Iris pigment epithelial cell (primary cell): Measurements from ENCODE around the gene GRID1.

ENCODE experiments used
- DNase-seq: peaks from one replicate; pipeline ENCODE4 v3.0.0-alpha.2; 2011; ENCODE audit warnings: low read depth

The GRID1 gene

GRCh38 chr10:86292462-86293395, 73.9 kb downstream of the GRID1 start:
- DNase-seq, result no peak

GRCh38 chr10:86291616-86292340, 74.8 kb downstream of the GRID1 start:
- DNase-seq, result no peak

GRCh38 chr10:86290933-86291615, 75.5 kb downstream of the GRID1 start:
- DNase-seq, result no peak

- DNase-seq, result no peak
These were observed 77.1 kb downstream of the GRID1 start for GRCh38 chr10:86289577-86289868.

GRCh38 chr10:86288695-86289576, 77.7 kb downstream of the GRID1 start:
- no peak for DNase-seq

- no peak for DNase-seq
These were observed 78.5 kb downstream of the GRID1 start for GRCh38 chr10:86287966-86288579.

DNA sequence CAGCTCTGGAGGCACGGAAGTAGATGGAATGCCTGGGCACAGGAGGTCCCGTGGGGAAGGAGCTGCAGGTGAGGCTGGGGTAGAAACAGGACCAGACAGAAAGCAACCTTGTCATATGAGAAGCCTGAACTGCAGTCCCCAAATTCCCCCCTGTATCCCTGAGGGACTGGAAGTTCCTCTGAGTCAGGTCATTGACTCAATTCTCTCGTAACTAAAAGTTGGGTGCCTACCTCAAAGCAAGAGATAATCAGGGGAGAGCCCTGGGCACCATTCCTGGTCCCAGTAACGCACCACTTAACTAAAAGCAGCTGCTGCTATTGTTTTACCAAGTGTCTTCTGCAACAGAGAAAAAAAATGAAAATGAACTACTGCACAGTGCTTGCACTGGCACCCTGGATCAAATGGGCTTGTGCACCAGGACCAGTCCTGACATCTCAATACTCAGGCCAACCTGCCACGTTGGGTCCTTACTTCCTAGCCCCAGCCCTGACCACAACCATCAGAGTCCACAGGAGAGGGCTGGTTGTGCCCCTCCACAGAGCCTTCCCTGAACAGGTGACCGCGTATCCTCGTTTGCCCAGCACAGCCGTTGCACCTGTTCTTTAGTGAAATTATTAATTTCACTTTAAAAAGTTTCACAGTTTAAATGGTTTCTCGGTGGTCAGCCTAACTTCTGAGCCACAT, 79.3 kb downstream of the GRID1 start:
- DNase-seq, result no peak

DNA sequence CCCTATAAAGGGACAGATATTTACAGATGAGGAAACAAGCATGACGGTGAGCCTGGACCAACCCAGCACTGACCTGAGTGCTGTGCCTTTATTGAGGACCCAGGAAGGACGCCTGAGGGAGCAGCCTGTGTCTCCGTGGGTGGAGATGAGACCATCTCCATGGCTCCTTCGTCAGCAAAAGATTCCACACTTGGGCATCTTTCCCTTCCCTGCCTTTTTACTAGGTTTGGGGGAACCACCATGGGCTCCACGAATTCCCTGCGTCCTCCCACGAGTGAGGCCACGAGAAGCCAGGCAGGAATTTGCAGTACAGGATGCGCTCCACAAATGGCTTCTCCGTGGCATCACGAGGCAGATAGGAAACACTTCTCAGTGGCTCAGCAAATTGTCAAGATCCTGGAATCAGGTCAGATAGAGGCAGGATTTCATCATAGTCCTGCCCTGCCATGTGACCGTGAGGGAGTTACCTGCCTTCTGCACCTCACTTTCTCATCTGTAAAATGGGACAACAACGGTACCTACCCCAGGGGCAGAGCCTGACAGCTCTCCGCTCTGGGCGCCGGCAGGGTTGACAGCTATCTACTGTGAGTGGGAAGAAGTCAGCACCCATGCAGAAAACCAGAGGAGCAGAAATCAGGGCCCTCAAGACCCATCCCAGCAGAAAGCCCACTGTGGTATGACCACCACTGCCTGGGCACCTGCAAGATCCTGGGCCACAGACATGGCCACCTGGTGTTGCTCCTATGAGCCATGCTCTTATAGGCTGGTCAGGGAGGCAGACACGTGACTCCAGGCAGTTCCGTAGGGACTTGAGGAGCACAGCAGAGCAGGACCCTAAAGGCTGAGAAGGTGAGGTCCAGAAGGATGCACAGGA, 80.1 kb downstream of the GRID1 start:
- no peak for DNase-seq

DNA sequence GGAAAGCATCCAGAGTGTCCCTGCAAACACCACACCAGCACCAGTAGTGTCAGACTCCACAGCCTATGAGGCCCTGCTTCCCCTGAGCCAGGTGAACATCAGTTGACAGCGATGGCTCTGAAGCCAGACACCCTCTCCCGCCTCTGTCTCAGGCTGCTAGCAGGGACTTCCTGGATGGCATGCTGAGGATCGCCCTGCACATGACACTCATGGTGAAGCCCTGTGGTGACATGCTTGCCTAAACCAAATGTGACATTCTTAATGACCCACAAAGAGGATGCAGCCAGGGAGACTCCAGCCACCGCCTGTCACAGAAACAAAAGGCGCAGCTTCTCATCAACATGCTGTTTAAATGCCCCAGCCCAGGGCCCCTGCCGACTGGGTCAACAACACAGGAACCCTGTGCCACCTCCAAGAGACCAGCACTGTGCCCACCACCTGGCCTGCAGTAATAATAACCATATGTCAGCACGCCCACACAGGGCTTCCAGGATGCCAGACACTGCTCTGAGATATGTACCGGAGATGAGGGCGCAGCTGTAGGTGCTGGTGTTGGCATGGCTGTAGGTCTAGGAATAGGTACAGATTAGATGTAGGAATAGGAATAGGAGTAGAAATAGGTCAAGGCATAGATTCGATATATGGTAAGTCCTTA, 81.3 kb downstream of the GRID1 start:
- no peak for DNase-seq

- DNase-seq, result no peak
These were observed 82.1 kb downstream of the GRID1 start for GRCh38 chr10:86284355-86285105.

- DNase-seq, result no peak
These were observed 82.9 kb downstream of the GRID1 start for GRCh38 chr10:86283466-86284287.

GRCh38 chr10:86282664-86283465, 83.7 kb downstream of the GRID1 start:
- DNase-seq, result no peak

DNA sequence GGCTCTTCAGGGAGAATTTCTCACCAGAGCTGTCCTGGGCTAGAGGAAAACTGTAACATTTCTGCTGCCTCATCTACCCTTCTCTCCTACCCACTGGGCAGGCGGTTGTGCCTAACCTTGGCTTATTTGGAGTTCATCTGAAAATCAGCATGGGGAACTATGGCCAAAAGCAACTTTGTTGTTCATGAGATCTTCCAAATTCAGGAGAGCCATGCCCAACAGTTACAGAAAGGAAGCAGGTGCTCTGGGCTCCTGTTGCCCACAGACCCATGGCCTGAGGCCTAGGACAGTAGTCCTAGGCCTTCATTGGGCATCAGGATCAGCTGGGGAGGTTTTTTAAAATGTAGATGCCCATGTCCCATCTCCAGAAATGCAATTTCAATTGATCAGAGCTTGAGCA, 85.2 kb downstream of the GRID1 start:
- DNase-seq, result no peak

- DNase-seq, result no peak
These were observed 97.3 kb downstream of the GRID1 start for GRCh38 chr10:86269332-86269731.

DNA sequence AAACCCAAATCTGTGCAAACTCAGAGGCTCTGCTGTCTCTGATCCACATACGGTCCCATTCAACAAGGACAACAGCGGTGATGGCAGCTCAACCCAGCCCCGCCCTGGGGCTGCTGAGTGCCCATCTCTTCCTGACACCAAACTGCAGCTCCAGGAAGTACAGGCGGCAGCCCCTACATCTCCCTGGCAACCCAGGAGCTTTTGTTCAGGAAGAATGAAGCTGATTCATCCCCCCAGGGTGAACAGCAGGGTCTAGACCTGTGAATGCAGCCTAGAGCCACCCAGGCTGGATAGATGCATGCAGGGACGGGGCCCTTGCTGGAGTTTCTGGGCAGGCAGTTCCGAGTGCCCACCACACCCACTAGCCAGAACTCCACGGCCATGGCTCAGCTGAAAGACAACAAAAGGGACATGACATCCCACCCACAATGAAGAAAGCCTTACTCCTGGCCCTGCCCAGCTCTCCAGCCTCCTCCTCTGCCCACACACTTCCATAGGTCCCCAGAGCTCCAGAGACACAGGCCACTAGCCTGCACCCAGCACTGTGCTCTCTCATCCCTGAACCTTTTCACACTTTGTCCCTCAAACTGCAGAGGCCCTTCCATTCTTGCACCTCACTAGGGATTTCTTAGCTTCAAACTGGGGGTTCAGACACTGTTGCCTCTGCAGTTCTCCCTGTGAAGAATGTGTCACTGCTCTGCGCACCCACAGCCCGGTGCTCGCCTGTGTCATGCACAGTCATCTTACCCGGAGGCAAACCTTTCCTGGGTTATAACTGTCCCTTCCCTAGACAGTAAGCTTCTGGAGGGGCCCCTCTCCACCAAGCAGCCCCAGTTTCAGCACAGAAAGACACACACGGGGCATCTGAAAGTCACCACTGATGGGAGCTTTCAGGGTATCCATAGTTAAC, 99.1 kb downstream of the GRID1 start:
- no peak for DNase-seq
